OCI-LY1 (cell line): ENCODE measurements around the gene CTCFL.

Experiments
- H2AFZ ChIP-seq: fragments of 200-600 bp; sonication (generic), shearing (Covaris generic); 2 replicates; pipeline ENCODE4 v1.6.0; 2014; ENCODE audit warnings: antibody characterized with exemption, mild to moderate bottlenecking, low read length
- H3F3A ChIP-seq: fragments of 200-600 bp; sonication (generic), shearing (Covaris generic); 2 replicates; pipeline ENCODE4 v1.6.0; 2014; ENCODE audit warnings: mild to moderate bottlenecking, antibody characterized with exemption, low read length, moderate library complexity; ENCODE audit not compliant: insufficient read depth
- H3K27ac ChIP-seq: fragments of 200-600 bp; sonication (generic); 2 replicates; pipeline ENCODE4 v1.5.1; 2014; ENCODE audit warnings: low read length, mixed run types, mild to moderate bottlenecking, low read depth; ENCODE audit not compliant: poor library complexity, severe bottlenecking
- H3K27me3 ChIP-seq: fragments of 200-600 bp; sonication (generic); 2 replicates; pipeline ENCODE4 v1.6.0; 2014; ENCODE audit warnings: antibody characterized with exemption, mild to moderate bottlenecking, low read length, moderate library complexity; ENCODE audit not compliant: insufficient read depth
- H3K36me3 ChIP-seq: fragments of 200-600 bp; sonication (generic); 2 replicates; pipeline ENCODE4 v1.6.1; 2014; ENCODE audit warnings: mild to moderate bottlenecking, antibody characterized with exemption, low read length, moderate library complexity, mixed read lengths; ENCODE audit not compliant: insufficient read depth
- H3K4me1 ChIP-seq: fragments of 200-600 bp; sonication (generic); 2 replicates; pipeline ENCODE4 v1.5.1; 2014; ENCODE audit warnings: mild to moderate bottlenecking, low read length, moderate library complexity; ENCODE audit not compliant: insufficient read depth, severe bottlenecking
- H3K4me2 ChIP-seq: fragments of 200-600 bp; sonication (generic), shearing (Covaris generic); 2 replicates; pipeline ENCODE4 v1.6.1; 2014; ENCODE audit warnings: low read length
- H3K4me3 ChIP-seq: fragments of 200-600 bp; sonication (generic); 2 replicates; pipeline ENCODE4 v1.5.1; 2014; ENCODE audit warnings: low read length, low read depth, mild to moderate bottlenecking, mixed read lengths; ENCODE audit not compliant: poor library complexity, severe bottlenecking
- H3K79me2 ChIP-seq: fragments of 200-600 bp; shearing (Covaris generic); 2 replicates; pipeline ENCODE4 v1.6.1; 2016; ENCODE audit warnings: mixed run types, low read length, mixed read lengths; ENCODE audit not compliant: insufficient read depth
- H3K9ac ChIP-seq: fragments of 200-600 bp; sonication (generic), shearing (Covaris generic); 2 replicates; pipeline ENCODE4 v1.6.1; 2014; ENCODE audit warnings: mild to moderate bottlenecking, low read length, mixed read lengths
- H3K9me2 ChIP-seq: fragments of 200-600 bp; sonication (generic), shearing (Covaris generic); 2 replicates; pipeline ENCODE4 v1.6.1; 2014; ENCODE audit warnings: low read depth, mild to moderate bottlenecking, low read length, mixed read lengths
- H3K9me3 ChIP-seq: fragments of 200-600 bp; shearing (Covaris generic); 2 replicates; pipeline ENCODE4 v1.6.1; 2014; ENCODE audit warnings: low read length, mixed read lengths
- H4K20me1 ChIP-seq: fragments of 200-600 bp; sonication (generic), shearing (Covaris generic); 2 replicates; pipeline ENCODE4 v1.6.0; 2016; ENCODE audit warnings: mild to moderate bottlenecking, low read length; ENCODE audit not compliant: insufficient read depth
- EZH2 ChIP-seq: fragments of 200-600 bp; sonication (generic), shearing (Covaris generic); IDR thresholded peaks from 2 replicates; pipeline ENCODE4 v1.8.0; 2017; ENCODE audit warnings: borderline replicate concordance, mixed run types, mild to moderate bottlenecking, antibody characterized with exemption, low read length, moderate library complexity, mixed read lengths
- TF ChIP-seq, protein P1 (sequence below): fragments of 200-600 bp; sonication (generic), shearing (Covaris generic); IDR thresholded peaks from 2 replicates; pipeline ENCODE4 v1.5.1; 2017; ENCODE audit warnings: mild to moderate bottlenecking, antibody characterized with exemption, low read length, moderate library complexity, mixed read lengths

Gene CTCFL

DNA sequence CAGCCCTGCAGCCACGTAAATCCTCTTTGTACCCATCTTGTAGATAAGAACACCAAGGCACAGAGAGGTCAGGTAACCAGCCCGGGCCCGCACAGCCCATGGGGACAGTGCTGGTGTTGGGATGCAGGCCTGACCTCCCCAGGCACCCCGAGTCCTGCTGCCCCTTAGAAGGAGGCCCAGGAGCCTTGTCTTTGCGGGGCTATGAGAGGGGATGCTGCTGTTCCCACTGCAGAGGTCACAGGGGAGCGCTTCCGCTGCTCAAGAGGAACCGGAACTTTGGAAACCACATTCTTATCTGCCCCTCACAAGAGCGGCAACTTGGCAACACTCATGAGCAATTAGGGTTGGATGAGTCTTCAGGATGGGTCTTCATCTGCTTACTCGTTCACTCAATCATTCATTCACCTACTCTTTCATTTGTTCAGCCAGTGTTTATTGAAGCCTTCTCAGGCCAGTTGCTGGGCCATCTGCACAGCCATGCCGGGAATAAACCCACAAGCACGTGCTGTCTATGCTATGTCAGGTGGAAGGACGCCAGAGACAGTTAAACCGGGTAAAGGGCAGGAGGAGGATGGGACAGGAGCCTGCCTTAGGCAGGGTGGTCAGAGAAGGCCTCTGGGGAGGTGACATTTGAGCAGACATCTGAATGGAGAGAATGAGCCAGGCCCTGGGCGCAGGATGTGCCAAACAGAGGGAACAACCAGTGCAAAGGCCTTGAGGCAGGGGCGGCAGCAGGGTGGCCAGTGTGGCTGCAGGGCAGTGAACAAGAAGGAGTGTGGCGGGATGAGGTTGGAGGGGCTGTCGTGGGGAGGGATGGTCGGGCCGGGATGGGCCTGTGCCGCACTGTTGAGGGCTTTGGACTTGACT, 72.9 kb downstream of the CTCFL start:
- Histone ChIP-seq H2AFZ (no peak overlapping the region), H3K9ac (no peak overlapping the region; the same call in 1 of the 2 replicates), H3K4me1 (peaks cover 43% of the 10 kb centered on the region), H4K20me1 (no peaks in the 10 kb centered on the region), H3K9me3 (no peaks in the 10 kb centered on the region), H3K27ac (peak overlapping the region; percentile 89), H3K36me3 (no peaks in the 10 kb centered on the region; the same call in 1 of the 2 replicates), H3K4me2 (peak overlapping the region; percentile 69), H3K27me3 (no peaks in the 10 kb centered on the region), H3K79me2 (no peaks in the 10 kb centered on the region), H3K4me3 (no peak overlapping the region), H3F3A (no peaks in the 10 kb centered on the region), H3K9me2 (no peaks in the 10 kb centered on the region)
- TF ChIP-seq EZH2, result no peak
- TF ChIP-seq, protein P1, sequence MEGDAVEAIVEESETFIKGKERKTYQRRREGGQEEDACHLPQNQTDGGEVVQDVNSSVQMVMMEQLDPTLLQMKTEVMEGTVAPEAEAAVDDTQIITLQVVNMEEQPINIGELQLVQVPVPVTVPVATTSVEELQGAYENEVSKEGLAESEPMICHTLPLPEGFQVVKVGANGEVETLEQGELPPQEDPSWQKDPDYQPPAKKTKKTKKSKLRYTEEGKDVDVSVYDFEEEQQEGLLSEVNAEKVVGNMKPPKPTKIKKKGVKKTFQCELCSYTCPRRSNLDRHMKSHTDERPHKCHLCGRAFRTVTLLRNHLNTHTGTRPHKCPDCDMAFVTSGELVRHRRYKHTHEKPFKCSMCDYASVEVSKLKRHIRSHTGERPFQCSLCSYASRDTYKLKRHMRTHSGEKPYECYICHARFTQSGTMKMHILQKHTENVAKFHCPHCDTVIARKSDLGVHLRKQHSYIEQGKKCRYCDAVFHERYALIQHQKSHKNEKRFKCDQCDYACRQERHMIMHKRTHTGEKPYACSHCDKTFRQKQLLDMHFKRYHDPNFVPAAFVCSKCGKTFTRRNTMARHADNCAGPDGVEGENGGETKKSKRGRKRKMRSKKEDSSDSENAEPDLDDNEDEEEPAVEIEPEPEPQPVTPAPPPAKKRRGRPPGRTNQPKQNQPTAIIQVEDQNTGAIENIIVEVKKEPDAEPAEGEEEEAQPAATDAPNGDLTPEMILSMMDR, result no peak

DNA sequence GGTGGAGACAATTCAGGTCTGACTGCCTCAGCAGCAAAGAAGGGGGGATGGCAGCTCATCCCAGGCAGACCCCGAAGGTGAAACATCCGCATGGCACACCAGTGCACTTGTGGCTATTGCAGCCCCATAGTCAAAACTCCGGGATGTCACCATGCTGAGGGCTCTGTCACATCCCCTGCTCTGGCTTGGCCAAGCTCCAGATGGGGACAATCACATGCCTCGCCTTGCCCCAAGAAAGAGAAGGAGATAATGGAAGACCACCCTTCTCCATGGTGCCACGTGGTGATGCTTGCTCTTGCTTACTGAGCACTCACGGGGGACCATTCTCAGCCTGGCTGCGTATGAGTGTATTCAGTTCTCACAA, 73.5 kb downstream of the CTCFL start:
- Histone ChIP-seq H3K4me3 (peak overlapping the region; percentile 54), H2AFZ (no peak overlapping the region), H4K20me1 (no peaks in the 10 kb centered on the region), H3K27ac (peak overlapping the region; percentile 89), H3K79me2 (no peaks in the 10 kb centered on the region), H3K4me2 (peak overlapping the region; percentile 69), H3K36me3 (no peaks in the 10 kb centered on the region), H3K9me2 (no peaks in the 10 kb centered on the region), H3K9ac (peak overlapping the region; percentile 63), H3K9me3 (no peaks in the 10 kb centered on the region), H3F3A (no peaks in the 10 kb centered on the region), H3K4me1 (peaks cover 43% of the 10 kb centered on the region), H3K27me3 (no peaks in the 10 kb centered on the region)
- TF ChIP-seq EZH2, result no peak

DNA sequence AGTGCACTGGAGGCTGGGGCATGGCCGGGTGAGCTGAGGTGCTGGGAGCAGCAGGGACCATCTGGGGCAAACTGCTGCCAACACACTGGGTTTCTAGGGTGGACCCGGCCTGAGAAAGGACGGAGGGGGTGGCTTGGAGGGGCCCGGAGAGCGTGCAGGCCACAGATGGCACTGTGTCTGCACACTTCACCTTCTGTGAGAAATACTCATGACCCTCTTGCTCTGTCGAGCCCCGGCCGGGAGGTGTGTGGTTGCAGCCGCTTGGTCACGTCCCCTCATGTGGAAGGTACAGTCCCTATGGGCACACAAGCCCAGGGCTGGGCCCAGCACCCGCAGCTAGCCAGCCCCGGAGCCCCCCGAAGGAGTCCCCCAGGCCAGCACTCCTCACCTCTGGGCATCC, 74.0 kb downstream of the CTCFL start:
- Histone ChIP-seq H3K36me3 (no peaks in the 10 kb centered on the region; the same call in 1 of the 2 replicates), H3K4me2 (peak overlapping the region; percentile 69)

More for the DNA sequence above, 74.0 kb downstream of the CTCFL start:
- Histone ChIP-seq H3K4me3 (peak overlapping the region; percentile 54), H3K9ac (peak overlapping the region; percentile 63), H3K9me2 (no peaks in the 10 kb centered on the region), H3F3A (no peaks in the 10 kb centered on the region), H3K27me3 (no peaks in the 10 kb centered on the region; the same call in 1 of the 2 replicates), H2AFZ (no peak overlapping the region), H3K4me1 (peaks cover 43% of the 10 kb centered on the region), H3K9me3 (peaks cover 3% of the 10 kb centered on the region; the same call in 1 of the 2 replicates), H3K79me2 (no peaks in the 10 kb centered on the region), H4K20me1 (no peaks in the 10 kb centered on the region), H3K27ac (peak overlapping the region; percentile 89)
- TF ChIP-seq, protein P1, result no peak; the same call in 1 of the 2 replicates
- no peak for TF ChIP-seq EZH2
